GM12891 (cell line): Measurements from ENCODE around the gene MAST2.

ENCODE experiments used
- DNase-seq: peaks from one replicate; pipeline ENCODE4 v3.0.0; 2011; ENCODE audit warnings: low spot score; ENCODE audit not compliant: insufficient read length
- FAIRE-seq: peaks from 2 replicates; lab custom pipeline; 2011; peaks lifted over from hg19 to GRCh38; lab: Jason Lieb, UNC
- PAX5 ChIP-seq: IDR thresholded peaks from 2 replicates; pipeline ENCODE4 v1.6.1; 2011; ENCODE audit warnings: low read length, moderate library complexity, mild to moderate bottlenecking; ENCODE audit not compliant: insufficient read depth, severe bottlenecking
- POLR2A ChIP-seq: IDR thresholded peaks from 2 replicates; pipeline ENCODE4 v1.6.1; 2011; ENCODE audit warnings: low read depth, low read length, control low read depth
- POLR2AphosphoS5 ChIP-seq: IDR thresholded peaks from 2 replicates; pipeline ENCODE4 v1.6.1; 2011; ENCODE audit warnings: low read depth, low read length, control low read depth
- POU2F2 ChIP-seq: IDR thresholded peaks from 2 replicates; pipeline ENCODE4 v1.6.1; 2011; ENCODE audit warnings: low read depth, mild to moderate bottlenecking, control low read depth, low read length, moderate library complexity
- SPI1 ChIP-seq: IDR thresholded peaks from 2 replicates; pipeline ENCODE4 v1.6.1; 2011; ENCODE audit warnings: low read depth, low read length, control low read depth
- TAF1 ChIP-seq: IDR thresholded peaks from 2 replicates; pipeline ENCODE4 v1.6.1; 2011; ENCODE audit warnings: low read depth, low read length, control low read depth

Gene MAST2

GRCh38 chr1:46026531-46026930 is 223.1 kb downstream of the MAST2 start:
- TF ChIP-seq TAF1 (no peak), PAX5 (no peak), POU2F2 (no peak), POLR2A (no peak), SPI1 (no peak), POLR2AphosphoS5 (no peak)
- DNase-seq (no peak), FAIRE-seq (no peak)

DNA sequence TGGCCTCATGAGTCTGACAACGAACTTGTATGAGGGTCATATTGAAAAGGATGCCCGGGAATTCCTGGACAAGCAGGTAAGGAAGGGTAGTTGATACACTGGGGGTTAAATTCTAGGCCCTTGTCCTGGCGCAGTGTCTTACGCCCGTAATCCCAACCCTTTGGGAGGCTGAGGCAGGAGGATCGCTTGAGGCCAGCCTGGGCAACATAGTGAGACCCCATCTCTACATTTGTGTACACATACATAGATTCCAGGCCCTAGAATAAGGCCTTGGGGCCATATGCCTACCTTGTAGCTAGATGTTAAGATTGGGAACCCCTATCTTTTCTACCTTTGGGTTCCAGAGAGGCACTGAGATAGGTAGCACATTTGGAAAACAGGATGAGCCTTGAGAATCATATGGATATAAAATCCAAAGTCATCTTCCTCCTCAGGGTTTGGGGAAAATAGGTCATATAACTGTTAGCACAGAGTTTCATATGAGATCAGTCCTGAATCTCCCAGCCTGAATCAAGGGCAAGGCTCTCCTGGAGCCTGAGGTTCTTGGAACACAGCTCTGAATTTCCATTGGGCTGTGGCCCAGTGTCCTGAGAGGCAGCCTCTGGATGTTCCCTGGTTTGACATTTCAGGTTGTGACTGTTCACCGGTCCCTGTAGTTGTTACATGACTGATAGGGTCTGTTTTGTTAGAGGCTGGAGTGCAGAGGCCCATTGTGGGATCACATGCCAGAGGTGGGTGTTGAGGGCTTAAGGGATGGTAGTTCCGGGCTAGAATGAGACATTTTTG is 224.6 kb downstream of the MAST2 start:
- DNase-seq (no peak), FAIRE-seq (no peak)
- TF ChIP-seq SPI1 (no peak), PAX5 (no peak), POLR2A (no peak), TAF1 (no peak), POLR2AphosphoS5 (no peak), POU2F2 (no peak)

DNA sequence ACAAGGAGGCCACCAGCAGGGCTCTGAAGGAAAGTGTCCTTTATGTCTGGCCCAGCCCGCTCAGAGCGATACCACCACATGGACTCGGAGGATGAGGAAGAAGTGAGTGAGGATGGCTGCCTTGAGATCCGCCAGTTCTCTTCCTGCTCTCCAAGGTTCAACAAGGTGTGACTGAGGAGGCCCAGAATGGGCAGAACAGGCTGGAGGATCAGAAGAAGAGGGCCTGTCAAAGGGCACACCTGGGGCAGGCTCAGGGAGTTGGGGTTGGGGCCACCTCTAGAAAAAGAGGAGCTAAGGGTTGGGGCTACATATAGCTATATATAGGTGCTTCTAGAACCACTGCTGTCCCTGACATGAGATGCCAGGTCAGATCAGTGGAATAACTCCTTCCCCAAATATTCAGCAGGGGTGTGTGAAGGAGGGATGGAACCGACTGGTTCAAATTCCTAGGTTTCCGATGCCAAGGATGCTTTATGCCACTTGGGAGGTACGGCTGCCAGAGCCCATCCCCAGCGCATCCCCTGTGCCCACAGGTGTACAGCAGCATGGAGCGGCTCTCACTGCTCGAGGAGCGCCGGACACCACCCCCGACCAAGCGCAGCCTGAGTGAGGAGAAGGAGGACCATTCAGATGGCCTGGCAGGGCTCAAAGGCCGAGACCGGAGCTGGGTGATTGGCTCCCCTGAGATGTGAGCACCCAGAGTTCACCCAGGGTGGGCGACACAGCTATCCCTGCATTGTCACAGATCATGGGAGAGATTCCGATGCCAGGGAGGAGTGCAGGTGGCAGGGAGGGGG is 226.9 kb downstream of the MAST2 start:
- DNase-seq (no peak), FAIRE-seq (no peak)
- TF ChIP-seq SPI1 (no peak), TAF1 (no peak), POU2F2 (no peak), POLR2A (no peak), POLR2AphosphoS5 (no peak), PAX5 (no peak)

- no peak for FAIRE-seq
- no peak for TF ChIP-seq POU2F2
- TF ChIP-seq POLR2A, result no peak
- TF ChIP-seq SPI1, result no peak
- TF ChIP-seq POLR2AphosphoS5, result no peak
- TF ChIP-seq PAX5, result no peak
- TF ChIP-seq TAF1, result no peak
Observed at GRCh38 chr1:46030876-46031660, 227.7 kb downstream of the MAST2 start.

GRCh38 chr1:46034601-46035516 is 231.4 kb downstream of the MAST2 start:
- TF ChIP-seq TAF1 (no peak), POLR2A (no peak), PAX5 (no peak), POLR2AphosphoS5 (no peak), POU2F2 (no peak), SPI1 (no peak)
- FAIRE-seq (no peak), DNase-seq (no peak)

More at GRCh38 chr1:46030876-46031660, 227.7 kb downstream of the MAST2 start:
- DNase-seq, result no peak

DNA sequence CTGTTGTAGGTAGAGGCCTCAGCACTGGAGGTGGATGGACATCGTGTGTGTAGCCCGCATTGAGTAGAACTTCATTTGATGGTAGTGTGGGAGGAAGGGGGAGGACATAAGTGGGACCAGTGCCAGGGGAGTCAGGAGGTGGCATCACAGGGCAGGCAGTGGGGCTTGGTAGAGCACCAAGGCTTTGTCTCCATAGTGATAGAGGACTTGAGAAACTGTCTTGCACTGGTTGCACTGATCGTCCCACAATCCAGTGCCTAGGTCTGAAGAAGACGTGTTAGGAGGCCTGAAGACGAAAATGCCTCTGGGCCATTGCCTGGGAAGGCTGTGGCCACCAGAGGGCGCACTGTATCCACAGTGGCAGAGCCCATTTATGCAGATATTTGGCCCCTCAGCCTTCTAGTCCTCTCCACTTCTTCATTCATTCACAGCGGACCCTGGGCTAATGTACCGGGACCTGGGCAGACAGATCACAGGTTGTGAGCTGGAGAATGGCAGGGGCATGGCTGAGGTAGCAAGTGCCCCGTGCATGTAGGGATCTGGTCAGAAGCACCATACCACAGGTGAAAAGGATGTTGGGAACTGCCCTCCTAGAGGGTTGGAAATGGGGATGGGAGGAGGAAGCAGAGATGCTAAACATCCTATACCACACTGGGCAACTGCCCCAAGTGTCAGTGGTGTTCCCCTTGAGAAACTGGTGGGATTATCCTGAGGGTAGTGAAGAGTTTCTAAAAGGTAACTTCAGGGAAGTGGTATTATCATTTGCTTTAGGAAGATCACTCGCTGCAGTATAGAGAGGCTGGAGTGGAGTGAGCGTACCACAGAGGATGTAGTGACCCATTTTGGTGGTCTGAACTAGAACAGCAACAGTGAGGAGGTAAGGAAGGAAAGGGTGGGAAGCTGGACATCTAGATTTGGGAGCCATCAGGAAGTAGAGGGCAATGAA is 233.8 kb downstream of the MAST2 start:
- DNase-seq, result peak; percentile 71
- peak; percentile 87 for FAIRE-seq
- TF ChIP-seq POU2F2, result peak; percentile 97
- TF ChIP-seq TAF1, result no peak
- peak; percentile 54; the same call in 1 of the 2 replicates for TF ChIP-seq POLR2AphosphoS5
- TF ChIP-seq PAX5, result no peak
- TF ChIP-seq POLR2A, result peak; percentile 77
- TF ChIP-seq SPI1, result peak; percentile 9; the same call in 1 of the 2 replicates

DNA sequence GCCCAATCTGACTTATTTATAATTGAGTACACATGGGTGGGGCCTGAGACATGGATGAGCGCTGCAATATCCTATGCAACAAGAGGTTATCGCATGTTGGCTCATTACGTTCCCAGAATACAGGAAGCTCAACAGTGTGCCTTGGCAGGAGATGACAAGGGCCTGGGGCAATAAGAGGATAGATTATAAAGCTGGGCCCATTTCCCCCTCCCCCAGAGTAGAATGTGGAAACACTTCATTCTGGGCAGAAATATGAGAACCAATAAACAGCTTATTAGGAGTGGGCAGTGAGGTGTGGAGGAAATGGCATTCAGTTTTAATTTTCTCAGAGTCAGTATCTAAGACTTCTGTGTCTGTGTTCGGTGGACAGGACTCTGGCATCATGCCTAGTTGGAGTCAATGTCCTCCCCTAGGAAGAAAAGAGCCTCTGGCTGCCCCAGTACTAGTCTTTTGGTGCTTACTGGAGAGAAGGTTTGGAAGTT is 236.2 kb downstream of the MAST2 start:
- DNase-seq (no peak), FAIRE-seq (no peak)
- TF ChIP-seq POU2F2 (no peak), TAF1 (no peak), PAX5 (no peak), POLR2AphosphoS5 (no peak), POLR2A (no peak)

GRCh38 chr1:46041551-46041950 is 238.1 kb downstream of the MAST2 start:
- no peak for FAIRE-seq
- no peak for DNase-seq
- TF ChIP-seq SPI1 (peak; percentile 79), POLR2AphosphoS5 (no peak)
